Inflammatory macrophage treated with lipopolysaccharide for 1 hour (primary cell): ENCODE results near the gene TRIM62.
A peak's percentile ranks its signal among the peaks of the same experiment; 100 is the strongest.
"Not testable (repeated sequence)": the region's sequence is repeated elsewhere in the genome, so short reads cannot be mapped to it uniquely, and the experiment has no call there.

ENCODE experiments used
- DNase-seq, 2 donors: peaks; one replicate each; pipeline ENCODE4 v3.0.0-alpha.2; 2020 to 2022

TRIM62 gene

DNA sequence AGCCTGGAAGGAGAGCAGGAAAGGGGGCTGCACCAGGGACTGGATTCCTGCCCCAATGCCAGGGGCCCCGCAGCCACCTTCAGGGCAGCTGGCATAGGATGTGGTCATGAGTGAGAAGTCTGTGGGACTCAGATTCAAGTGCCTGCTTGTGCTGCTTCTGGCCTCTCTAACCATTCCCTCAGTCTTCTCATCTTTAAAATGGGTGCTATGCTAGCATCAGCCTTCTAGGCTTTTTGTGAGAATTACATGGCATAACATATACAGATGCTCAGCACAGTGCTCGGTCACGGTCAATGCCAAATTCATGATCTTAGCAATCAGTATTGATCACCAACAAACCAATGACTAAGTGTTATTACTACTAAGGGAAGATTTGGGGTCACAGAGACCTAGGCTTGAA lies 23.5 kb downstream of the TRIM62 start:
- DNase-seq, result no peak

DNA sequence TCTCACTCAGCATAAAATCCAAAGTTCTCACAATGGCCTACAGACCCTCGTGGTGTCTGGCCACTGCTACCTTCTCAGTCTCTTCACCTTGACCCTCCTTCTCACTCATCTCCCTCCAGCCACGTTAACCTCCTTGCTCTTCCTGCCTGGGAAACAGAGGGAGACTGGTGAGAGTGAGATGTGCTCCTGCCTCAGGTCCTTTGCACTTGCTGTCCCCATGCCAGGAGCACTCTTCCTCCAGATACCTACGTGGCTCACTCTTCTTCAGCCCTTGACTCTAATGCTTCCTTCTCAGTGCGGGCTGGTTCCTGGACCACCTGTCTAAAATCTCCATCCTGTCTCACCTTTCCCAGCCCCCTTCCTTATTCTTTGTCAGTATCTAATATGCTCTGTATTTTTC lies 24.7 kb downstream of the TRIM62 start:
- no peak for DNase-seq

DNA sequence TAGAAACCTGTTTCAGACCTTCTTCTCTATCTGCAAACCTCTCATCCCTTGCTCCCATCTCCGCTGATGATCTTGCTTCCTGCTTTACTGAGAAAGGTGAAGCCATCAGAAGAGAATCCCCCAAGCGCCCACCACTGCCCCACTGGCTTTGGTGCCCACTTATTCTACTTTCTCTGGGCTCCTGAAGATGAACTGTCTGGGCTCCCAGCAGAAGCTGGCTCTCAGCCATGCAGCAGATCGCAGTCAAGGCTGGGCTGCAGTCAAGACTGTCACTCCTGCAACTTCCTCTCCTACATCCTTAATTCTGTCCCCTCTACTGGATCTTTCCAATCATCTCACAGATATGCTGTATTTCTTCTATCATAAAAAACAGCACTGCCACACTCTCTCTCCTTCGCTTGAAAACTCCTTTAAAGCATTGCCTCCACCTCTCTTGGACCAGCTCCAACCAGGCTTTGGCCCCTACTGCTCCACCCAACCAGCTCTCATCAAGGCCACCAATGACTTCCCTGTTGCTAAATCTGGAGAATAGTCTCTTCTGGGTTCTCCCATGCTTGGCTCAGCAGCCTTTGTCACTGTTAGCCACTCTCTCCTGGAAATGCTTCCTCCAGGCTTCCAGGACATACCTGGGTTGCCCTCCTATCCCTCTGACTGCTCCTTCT lies 25.8 kb downstream of the TRIM62 start:
- no peak for DNase-seq

DNA sequence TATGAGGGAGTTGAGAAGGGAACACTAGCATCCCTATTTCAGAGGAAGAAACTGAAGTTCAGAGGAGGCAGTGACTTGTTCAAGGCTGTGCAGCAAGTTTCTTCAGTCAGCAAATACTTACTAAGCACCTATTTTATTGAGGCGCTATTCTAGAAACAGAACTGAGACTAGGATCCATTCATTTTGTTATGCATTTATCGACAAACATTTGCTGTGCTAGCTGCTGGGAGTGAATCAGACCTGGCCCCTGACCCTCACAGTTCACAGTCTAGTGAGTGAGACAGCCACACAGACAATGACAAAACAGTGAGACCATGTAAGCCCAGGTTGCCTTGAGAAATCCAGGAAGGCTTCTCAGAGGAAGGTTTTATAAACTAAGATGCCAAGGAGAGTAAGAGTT lies 28.2 kb downstream of the TRIM62 start:
- DNase-seq, result no peak

DNA sequence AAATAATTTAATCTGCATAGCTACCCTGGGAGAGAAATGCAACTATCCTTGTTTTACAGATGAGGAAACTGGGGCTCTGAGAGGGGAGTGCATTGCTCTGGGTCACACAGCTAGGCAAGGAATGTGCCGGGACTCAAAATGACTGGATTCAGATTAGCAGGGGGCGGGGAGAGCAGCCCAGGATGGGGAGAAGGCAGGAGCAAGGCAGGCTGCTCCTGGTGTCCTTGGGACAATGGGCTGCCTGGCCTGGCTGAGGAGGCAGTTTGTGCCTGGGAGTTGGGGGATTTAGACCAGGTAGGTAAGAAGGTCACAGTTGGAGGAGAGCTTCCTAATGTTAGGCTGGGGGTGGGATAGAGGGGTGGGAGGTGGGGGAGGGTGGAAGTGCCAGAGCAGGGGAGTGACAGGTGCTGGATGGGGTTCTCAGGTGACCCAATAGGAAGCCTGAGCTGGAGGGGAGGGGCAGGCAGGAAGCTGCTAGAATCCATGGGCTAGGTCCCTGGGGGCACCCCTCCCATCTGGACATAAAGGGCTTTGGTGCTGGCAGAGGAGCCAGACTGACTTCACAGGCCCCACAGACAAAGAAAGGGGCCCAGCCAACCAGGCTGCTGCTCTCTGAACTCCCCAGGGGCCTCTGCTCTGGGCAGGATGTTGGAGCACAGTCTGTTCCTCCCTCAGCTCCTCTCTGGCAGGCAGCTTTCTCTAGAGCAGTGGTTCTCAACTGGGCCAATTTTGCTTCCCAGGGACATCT lies 29.0 kb downstream of the TRIM62 start:
- DNase-seq, result no peak

DNA sequence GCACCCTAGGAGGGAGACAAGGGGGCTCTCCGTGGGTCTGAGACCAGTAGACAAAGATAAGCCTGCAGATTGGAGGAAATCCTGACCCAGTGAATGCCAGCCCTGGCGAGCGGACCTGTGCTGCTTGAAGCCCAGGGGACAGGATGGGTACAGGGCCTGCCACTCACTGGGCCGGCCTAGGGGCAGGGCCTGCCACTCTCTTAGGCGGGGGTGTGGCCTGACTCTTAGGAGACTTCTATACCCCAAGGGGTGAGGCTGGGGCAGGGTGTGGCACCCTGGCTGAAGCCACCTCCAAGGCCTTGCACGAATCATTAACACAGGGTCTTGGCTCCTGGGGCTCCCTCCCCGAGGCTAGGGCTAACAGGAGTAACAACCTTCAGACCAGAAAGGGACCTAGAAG lies 30.7 kb downstream of the TRIM62 start:
- DNase-seq, result no peak

DNA sequence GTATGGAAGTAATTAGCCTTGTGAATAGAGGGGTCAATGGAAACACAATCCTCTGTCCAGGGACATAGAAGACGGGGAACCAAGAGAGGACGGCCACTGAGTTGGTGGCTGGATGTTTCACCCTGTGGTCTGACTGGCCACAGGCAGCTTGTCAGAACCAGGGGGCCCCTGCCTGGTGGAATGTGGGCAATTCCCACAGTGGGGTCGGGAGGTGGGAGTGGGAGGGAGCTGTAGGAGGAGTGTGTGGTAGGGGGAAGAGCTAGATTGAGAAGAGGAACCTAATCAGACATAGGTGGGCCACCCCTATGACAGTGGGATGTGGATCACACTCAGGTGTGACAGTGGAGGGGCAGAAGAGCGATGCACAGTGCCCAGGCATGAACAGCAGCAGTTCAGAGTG lies 31.3 kb downstream of the TRIM62 start:
- no peak for DNase-seq

DNA sequence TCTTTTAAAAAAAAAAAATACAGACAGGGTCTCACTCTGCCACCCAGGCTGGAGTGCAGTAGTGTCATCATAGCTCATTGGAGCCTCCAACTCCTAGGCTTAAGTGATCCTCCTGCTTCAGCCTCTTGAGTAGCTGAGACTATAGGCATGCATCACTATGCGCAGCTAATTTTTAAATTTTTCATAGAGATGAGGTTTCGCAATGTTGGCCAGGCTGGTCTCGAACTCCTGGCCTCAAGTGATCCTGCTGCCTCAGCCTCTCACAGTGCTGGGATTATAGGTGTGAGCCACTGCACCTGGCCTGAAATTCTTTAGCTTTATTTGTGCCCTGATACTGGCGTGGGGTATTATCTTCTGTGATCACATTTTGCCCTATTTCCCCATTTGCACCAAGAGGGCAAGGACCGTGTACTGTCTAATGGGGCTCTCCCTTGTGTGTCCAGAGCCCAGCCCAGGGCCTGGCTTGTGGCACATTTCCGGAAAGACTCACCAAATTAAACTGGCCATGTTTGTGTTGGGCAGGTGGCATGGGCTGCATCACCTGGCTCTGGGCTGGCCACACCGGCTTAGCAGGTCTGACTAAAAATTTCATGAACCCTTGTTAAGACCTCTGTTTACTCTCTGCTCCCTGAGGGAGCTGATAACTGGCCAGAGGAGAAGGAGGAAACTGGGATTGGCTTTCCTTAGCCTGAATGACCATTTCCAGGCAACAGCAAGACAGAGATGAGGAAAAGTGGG lies 32.2 kb downstream of the TRIM62 start:
- DNase-seq, result no peak

DNA sequence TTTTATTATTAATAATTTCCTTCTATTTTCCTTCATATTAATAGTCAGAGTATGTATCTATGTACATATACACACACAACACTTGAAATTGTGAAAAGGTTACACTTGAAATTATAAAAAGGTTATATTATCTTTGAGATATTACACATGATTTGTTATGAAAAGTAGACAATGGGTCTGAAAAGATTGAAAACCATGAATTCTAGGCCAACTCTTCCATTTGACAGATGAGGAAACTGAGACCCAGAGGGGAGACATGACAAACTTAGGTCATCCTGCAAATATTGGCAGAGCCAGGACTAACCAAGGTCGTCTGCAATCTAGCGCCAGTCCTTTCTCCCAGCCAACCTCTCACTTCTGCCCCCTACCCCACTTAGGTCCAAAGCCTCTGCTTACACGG lies 33.2 kb downstream of the TRIM62 start:
- DNase-seq, result no peak

DNA sequence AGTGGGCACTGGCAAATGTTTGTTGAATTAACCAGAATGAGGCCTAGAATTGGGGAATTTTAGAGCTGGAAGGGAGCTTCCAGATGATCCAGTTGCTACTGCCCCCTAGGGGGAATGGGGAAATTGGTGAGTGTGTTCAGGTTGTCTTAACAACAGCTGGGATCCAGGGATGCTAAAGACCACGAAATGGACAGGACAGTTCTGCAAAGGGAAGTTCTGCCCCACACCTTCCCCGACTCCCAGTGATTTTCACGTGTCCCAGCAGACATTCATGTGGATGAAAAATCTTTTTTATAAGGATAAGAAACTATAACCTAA lies 33.9 kb downstream of the TRIM62 start:
- DNase-seq, result no peak

DNA sequence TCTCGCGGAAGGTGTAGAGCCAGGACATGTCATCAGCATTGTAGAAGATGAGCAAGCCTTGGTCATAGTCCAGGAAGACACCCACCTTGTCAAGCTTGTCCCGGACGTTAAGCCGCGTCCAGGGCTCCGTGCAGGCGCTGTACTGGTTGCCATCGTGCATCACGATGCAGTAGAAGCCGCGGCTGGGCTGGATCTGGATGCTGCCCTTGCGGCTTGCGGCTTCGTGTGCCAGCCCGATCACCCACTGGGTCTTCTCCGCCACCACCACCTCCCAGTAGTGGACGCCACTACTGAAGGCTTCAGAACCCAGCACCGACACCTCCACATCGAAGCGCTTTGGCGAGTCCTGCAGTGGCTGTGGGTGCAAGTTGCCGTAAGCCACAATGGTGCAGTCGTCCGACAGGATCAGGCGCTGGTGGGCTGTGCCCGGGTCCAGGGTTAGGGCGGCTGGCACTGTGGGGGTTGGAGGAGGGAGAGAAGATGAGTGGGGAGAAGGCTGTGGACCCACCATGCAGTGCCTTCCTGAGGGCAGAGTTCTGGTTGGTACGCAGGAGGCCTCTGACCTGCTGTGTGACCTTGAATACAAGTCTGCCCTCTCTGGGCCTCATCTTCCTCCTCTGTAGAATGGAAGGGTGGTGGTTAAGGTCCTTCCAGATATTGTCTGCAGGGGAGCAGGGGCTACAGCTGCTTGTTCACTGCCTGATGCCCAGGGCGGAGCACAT lies 34.4 kb downstream of the TRIM62 start:
- no peak for DNase-seq

DNA sequence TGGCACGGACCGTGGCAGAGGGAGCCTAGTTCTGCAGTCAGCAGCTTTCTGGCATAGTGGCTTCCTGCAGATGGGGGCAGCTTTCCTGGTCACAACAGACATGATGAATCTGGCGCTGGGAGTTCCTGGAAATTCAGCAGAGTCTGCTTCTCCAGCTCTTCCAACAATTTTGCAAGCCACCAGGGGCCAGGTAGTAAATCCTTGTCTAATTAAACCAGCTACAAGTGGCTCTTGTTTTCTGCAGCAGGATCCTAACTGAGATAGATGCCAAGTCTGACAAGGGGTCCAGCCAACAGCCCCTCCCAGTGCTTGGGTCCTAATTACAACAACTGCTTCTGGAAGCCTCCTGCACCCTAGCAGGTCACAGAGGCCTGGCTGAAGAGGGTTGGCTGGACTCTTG lies 35.8 kb downstream of the TRIM62 start:
- no peak for DNase-seq

DNA sequence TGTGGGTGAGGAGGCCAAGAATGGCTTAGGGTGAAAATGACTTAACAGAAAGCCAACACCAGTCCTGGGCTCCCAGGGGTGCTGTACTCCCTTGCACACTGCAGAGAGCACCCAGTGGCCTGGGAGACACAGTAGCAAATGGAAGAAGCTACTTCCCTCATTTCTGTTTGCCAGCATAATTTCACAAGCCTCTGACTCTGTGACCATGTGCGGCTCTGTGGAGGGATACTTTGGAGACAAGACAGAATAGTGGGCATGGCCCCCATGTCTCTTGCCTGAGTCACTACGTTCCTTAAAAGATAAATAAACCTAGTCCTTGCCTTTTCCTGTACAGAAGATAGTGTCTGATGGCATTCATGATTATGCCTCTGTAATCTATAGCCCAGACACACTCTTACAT lies 38.1 kb downstream of the TRIM62 start:
- DNase-seq, result peak in 1 of 2 donors; percentile 6

DNA sequence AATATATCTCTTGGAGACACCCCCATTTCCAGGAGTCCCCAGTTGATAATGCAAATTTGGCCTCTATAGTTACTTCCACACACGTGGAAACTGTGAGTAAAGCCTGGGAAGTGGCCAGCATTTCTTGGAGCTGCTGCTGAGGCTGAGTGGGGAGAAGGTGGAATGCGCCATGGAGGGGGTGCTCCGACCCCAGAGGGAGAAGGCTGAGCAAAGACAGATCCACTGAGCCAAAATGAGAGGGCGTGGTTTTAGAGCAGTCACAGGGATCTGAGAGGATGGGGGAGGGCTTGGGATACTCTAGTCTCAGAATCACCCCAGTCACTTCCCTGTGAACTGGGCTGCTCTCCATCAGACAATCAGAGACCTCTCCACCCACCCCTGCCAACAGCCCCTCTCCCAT lies 38.7 kb downstream of the TRIM62 start:
- DNase-seq, result no peak

DNA sequence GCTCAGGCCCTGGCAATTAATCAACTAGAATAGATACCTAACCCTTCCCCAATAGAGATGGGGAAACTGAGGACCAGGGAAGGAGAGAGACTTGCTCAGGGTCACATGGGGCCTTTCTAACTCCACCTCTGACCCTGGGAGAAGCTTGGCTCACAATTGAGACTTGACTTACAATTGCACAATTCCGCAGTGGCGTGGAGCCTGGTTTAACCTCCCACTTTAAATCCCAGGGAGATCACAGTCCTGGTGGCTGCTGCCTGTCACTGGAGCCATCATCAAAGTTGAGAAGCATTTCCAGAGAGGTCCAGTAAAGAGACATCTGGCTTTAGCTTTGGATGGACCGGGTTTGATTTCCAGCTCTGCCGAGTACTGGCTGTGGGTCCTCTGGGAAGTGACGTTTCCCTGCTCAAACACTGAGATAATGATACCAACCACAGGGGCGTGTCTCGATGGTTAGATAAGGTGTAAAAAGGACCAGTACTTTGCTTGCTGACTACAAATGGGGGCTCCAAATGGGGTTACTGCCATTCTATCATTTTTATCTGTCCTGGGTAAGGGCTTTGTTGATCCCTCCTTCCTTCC lies 39.3 kb downstream of the TRIM62 start:
- no peak for DNase-seq

DNA sequence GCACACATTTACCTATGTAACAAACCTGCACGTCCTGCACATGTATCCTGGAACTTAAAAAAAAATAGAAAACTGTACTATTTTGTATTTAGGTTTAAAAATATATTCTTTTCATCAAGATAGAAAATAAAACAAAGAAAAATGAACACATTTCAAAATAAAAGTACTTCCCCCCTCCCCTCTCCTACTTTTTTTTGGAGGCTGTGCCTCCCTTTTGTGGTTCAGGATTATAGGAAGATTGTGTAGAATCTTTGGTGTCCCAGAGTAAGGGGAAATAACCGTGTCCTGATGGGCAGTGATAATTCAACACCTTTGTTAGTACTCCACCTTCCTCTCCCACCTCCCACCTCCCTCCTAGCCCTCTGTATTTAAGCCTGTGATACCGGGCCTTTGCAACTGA lies 40.1 kb downstream of the TRIM62 start:
- DNase-seq, result no peak

DNA sequence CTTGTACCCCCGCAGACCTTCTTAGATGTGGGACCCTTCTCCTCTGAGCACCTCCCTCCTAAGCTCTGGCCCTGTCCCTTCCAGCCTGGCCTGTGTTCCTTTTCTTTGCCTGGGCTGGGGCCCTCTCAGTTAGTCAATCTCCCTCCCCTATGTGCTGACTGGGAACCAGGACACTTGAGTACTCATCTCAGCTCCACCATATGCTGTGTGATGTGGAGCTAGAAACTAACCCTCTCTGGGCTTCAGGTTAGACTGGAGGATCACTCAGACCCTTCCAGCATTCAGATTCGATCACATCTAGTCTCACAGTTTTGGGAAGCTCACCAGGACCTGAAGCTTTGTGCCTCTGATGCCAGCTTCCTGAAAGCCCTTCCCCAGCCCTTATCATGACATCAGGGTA lies 40.6 kb downstream of the TRIM62 start:
- no peak for DNase-seq

DNA sequence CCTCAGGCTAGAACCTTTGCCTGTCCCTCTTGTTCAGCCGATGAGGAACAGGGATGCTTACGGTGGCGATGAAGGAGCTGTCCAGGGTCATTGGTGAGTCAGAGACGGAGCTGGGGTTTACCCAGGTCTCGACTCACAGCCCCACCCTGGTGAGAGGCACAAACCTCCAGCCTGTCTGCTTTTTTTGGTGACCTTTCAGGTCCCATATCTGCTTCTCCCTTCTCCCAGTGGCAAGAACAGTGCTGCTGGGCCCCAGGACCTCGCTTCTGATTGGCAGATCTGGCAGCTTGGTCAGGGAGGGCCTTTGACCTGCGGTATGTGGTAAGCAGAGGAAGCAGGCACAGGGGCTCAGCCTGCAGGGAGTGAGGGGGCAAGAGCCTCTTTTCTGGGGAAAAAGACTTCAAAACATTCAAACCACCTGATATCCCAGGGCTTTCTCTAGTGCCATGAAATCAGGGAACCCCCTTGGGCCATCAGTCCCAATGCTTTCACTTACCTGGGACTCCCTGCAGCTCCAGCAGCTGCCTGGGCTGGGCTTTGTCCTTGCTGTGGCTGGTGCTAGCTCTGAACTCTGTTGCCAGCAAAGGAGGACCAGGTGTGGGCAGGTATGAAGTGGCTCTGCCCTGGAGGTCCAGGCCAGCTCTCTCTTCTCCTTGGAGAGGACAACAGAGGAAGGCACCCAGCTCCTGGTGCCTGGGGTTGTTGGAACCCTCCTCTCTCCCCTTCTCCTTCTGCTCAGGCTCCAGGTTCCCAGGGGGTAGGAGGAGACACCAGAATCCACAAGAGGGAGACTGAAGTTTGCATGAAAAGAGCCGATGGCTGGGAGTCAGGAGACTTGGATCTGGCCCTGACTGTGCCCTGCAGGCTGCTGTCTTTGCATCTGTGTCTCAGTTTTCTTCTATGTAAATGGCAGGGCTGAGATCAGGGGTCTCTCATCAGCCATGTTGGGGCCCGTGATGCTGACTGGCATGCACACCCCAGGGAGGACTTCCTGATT lies 41.4 kb downstream of the TRIM62 start:
- no peak for DNase-seq

DNA sequence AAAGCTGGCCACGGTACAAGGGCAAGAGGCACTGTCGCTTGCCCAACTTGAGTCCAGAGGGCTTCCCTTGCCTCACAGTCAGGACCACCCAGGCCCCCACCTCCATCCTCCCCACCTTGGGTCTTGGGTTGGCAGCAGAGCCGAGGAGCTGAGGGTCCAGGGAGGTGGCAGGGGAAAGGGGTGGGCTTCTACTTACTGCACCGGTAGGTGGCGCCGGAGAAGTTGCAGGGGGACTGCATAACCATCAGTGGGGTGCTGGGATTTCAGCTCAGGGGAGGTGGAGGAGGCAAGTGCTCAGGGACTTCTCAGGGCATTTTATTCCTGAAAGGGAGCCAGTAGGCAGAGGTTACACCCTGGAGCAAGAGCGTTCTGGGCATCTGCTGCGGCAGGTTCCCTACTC lies 44.0 kb downstream of the TRIM62 start:
- DNase-seq, result no peak

DNA sequence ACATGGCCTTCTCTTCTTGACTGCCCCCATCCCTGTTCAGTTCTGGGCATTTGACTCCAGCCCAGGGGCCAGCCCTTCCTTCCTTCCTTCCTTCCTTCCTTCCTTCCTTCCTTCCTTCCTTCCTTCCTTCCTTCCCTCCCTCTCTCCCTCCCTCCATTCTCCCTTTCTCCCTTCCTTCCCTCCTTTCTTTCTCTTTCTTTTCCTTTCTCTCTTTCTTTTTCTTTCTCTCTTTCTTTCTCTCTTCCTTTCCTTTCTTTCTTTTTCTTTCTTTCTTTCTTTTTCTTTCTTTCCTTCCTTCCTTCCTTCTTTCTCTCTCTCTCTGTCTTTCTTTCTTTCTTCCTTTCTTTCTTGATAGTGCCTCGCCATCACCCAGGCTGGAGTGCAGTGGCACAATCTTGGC lies 45.8 kb downstream of the TRIM62 start:
- DNase-seq, result not testable (repeated sequence)

DNA sequence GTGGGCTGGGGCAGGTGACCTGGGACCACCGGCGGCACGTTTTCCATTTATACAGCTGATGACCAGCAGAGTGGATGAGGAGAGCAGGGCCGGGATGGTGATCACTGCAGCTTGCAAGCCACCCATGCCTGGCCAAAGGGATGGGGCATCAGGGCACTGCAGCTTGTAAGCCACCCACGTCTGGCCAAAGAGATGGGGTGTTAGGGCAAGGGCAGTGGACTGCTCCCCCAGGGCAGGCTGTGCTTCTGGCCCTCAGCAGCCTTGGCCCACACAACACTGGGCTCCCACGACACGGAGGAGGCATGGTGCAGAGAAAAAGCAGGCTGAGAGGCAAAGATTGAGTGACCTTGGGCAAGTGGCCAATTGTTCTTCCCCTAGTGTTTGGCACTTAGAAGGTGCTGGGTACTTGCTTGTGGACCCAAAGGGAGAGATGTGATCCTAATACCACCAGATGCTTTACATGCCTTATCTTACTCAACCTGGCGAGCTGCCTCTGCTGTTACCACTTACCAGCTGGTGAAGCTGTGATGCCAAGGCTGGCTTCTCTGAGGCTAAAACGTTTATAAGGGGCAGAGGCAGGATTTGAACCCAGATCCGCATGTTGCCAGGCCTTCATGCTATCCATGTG lies 48.3 kb downstream of the TRIM62 start:
- DNase-seq, result no peak

DNA sequence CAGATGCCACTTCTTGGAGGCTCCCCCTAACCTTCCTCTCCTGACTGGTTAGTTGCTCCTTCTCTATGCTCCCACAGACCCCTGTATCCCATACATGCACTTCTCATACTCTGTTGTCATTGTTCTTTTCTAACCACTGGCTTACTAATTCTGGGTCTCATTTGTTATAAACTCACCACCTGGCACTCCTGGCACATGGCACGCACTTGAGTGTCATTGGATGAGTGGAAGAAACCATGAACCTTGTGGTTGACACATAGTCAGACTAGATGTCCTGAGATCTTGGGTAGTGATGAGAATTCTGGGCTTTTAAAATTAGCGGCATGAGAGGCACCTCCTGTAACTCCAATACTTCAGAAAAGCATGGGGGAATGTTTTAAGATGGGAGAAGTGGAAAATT lies 49.3 kb downstream of the TRIM62 start:
- no peak for DNase-seq
